Erythroblast (primary cell): ENCODE measurements around the gene LRRC70.

Source experiments
- GATA1 ChIP-seq: IDR thresholded peaks from 2 replicates; pipeline ENCODE4 v1.6.1; 2011; ENCODE audit warnings: low read depth, mild to moderate bottlenecking, control low read depth, low read length, moderate library complexity
- POLR2A ChIP-seq: IDR thresholded peaks from 2 replicates; pipeline ENCODE4 v1.6.1; 2011; ENCODE audit warnings: mild to moderate bottlenecking, low read length

DNA sequence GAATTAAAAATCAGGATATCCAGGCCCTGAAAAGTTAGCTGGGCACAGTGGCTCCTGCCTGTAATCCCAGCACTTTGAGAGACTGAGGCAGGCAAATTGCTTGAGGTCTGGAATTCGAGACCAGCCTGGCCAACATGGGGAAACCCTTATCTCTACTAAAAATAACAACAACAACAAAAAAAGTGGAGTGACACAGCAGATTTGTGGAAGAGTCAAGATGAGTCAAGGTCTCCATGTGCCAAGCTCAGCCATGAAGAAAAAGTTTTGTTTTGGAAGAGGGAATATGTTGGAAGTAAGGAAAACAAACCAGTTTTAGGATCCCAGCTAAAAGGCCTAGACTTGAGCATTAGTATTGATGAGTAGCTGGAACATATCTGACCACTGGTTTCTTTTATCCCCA is 14.7 kb downstream of the LRRC70 start:
- TF ChIP-seq POLR2A (no peak), GATA1 (no peak)
